HepG2 (cell line): ENCODE results near the gene SAE1. TPM values are rescaled to one million over a fixed set of nuclear protein-coding genes. Genes with fewer than 3 reads are reported as not detected.

Source experiments
- CEBPG ChIP-seq: IDR thresholded peaks from 2 replicates; pipeline ENCODE4 v1.6.1; 2016
- CEBPZ ChIP-seq: IDR thresholded peaks from 2 replicates; pipeline ENCODE4 v1.6.1; 2012; ENCODE audit warnings: low read length, improper control_type of control experiment
- E2F1 ChIP-seq: sonication (generic); formaldehyde crosslinking; IDR thresholded peaks from 2 replicates; pipeline ENCODE4 v1.5.0; 2020; ENCODE audit warnings: missing genetic modification reagents
- KAT8 ChIP-seq: IDR thresholded peaks from 2 replicates; pipeline ENCODE4 v1.6.1; 2016; ENCODE audit warnings: missing genetic modification reagents, missing compliant biosample characterization
- PLSCR1 ChIP-seq: sonication (generic); formaldehyde crosslinking; IDR thresholded peaks from 2 replicates; pipeline ENCODE4 v1.5.0; 2020; ENCODE audit warnings: missing genetic modification reagents, mild to moderate bottlenecking, borderline replicate concordance
- SOX5 ChIP-seq: IDR thresholded peaks from 2 replicates; pipeline ENCODE4 v1.6.1; 2016; ENCODE audit warnings: borderline replicate concordance
- SRSF1 ChIP-seq: fragments of 200-400 bp; formaldehyde crosslinking; optimal IDR thresholded peaks from 2 replicates; pipeline ENCODE3; 2017; ENCODE audit warnings: mild to moderate bottlenecking, low read depth, low read length, moderate library complexity
- TEAD3 ChIP-seq: optimal IDR thresholded peaks from 2 replicates; pipeline ENCODE3; 2016; ENCODE audit warnings: borderline replicate concordance
- TFE3 ChIP-seq: IDR thresholded peaks from 2 replicates; pipeline ENCODE4 v1.6.1; 2016
- ZBTB43 ChIP-seq: sonication (generic); formaldehyde crosslinking; conservative IDR thresholded peaks from 2 replicates; pipeline ENCODE4 v1.4.0; 2020; ENCODE audit warnings: missing genetic modification reagents
- ZMAT5 ChIP-seq: sonication (generic); formaldehyde crosslinking; IDR thresholded peaks from 2 replicates; pipeline ENCODE4 v1.5.0; 2020; ENCODE audit warnings: mild to moderate bottlenecking, low read depth, missing genetic modification reagents, borderline replicate concordance
- ZNF274 ChIP-seq: sonication (generic); formaldehyde crosslinking; IDR thresholded peaks from 2 replicates; pipeline ENCODE4 v1.5.1; 2020; ENCODE audit warnings: mild to moderate bottlenecking, missing genetic modification reagents
- ZNF34 ChIP-seq: sonication (generic); formaldehyde crosslinking; IDR thresholded peaks from 2 replicates; pipeline ENCODE4 v1.4.0; 2020; ENCODE audit warnings: mild to moderate bottlenecking, missing genetic modification reagents, borderline replicate concordance
- ZNF609 ChIP-seq: sonication (generic); formaldehyde crosslinking; IDR thresholded peaks from 2 replicates; pipeline ENCODE4 v1.4.0; 2020; ENCODE audit warnings: mild to moderate bottlenecking, missing genetic modification reagents, borderline replicate concordance
- polyA plus RNA-seq, 8 experiments: library from polyadenylated mRNA; depleted of rRNA in 3 of 8; stranded (reverse) in 7 of 8; unstranded in 1 of 8; fragments of >200 nt; fragmentation: Illumina TruSeq in 4 of 8; extraction: Trizol in 4 of 8; gene quantifications; 2 replicates each; pipeline versions ENCODE4 v1.2.1 to v1.2.3, GENCODE V29; 2011 to 2016; ENCODE audit warnings: low read depth in 4 of 8, missing spikeins in 1 of 8, mixed read lengths in 1 of 8; ENCODE audit not compliant: insufficient read depth in 1 of 8
- total RNA-seq, 5 experiments: library from RNA; depleted of rRNA; stranded (reverse); fragments of >200 nt; fragmentation: Illumina TruSeq; extraction: Trizol; gene quantifications; 2 replicates each; pipeline ENCODE4 v1.2.3, GENCODE V29; 2016; ENCODE audit warnings: low read depth in 1 of 5

The SAE1 gene
- total and polyA plus RNA-seq, 2 of the 13 experiments (the other 11 are each of a cell fraction or from before 2014, with no cell fraction given), result 87.6 to 197 TPM

GRCh38 chr19:47112997-47113849 lies 17.4 kb upstream of the SAE1 start, which contains the start of gene ZC3H4 (continued):
- no peak for TF ChIP-seq CEBPZ
- TF ChIP-seq SOX5 (CRISPR knock-in tag), result peak; percentile 76; the same call in 1 of the 2 replicates
- peak; percentile 60 for TF ChIP-seq TEAD3 (CRISPR knock-in tag)
- TF ChIP-seq PLSCR1 (CRISPR knock-in tag), result no peak
- TF ChIP-seq ZMAT5 (CRISPR knock-in tag), result no peak
- no peak for TF ChIP-seq ZBTB43 (CRISPR knock-in tag)
- TF ChIP-seq SRSF1, result peak; percentile 95
- TF ChIP-seq ZNF274 (CRISPR knock-in tag), result peak; percentile 76; the same call in 1 of the 2 replicates
- peak; percentile 98 for TF ChIP-seq TFE3 (CRISPR knock-in tag)
- TF ChIP-seq ZNF609 (CRISPR knock-in tag), result 0 out of 2 replicates have a peak, but pooled peaks have one; percentile 6
- no peak for TF ChIP-seq ZNF34 (CRISPR knock-in tag)
- peak; percentile 72 for TF ChIP-seq CEBPG (CRISPR knock-in tag)
- TF ChIP-seq KAT8 (CRISPR knock-in tag), result peak; percentile 88
- TF ChIP-seq E2F1 (CRISPR knock-in tag), result peak; percentile 32; the same call in 1 of the 2 replicates
